ENCODE data around the gene NFATC2.

NFATC2 gene

GRCh38 chr20:51425347-51426106 lies 117.0 kb downstream of the NFATC2 start:
- H3K4me3 ChIP-seq (ENCODE audit: low read depth, low read length), result no peak overlapping the region
- TF ChIP-seq CTCF (IDR thresholded peaks at IDR 0.05; ENCODE audit: borderline replicate concordance, insufficient read depth, low read depth, low read length), result no peak

GRCh38 chr20:51424270-51425117 lies 118.0 kb downstream of the NFATC2 start:
- no peak overlapping the region for H3K4me3 ChIP-seq (ENCODE audit: low read depth, low read length)
- TF ChIP-seq CTCF (IDR thresholded peaks at IDR 0.05; ENCODE audit: borderline replicate concordance, insufficient read depth, low read depth, low read length), result no peak

- H3K4me3 ChIP-seq (ENCODE audit: low read depth, low read length), result no peak overlapping the region
- TF ChIP-seq CTCF (IDR thresholded peaks at IDR 0.05; ENCODE audit: borderline replicate concordance, insufficient read depth, low read depth, low read length), result no peak
Observed at GRCh38 chr20:51423810-51424209, 118.7 kb downstream of the NFATC2 start.

GRCh38 chr20:51423290-51423667 lies 119.2 kb downstream of the NFATC2 start:
- no peak for TF ChIP-seq CTCF (IDR thresholded peaks at IDR 0.05; ENCODE audit: borderline replicate concordance, insufficient read depth, low read depth, low read length)
- no peak overlapping the region for H3K4me3 ChIP-seq (ENCODE audit: low read depth, low read length)

- no peak for TF ChIP-seq CTCF (IDR thresholded peaks at IDR 0.05; ENCODE audit: borderline replicate concordance, insufficient read depth, low read depth, low read length)
- H3K4me3 ChIP-seq (ENCODE audit: low read depth, low read length), result no peak overlapping the region
Observed at GRCh38 chr20:51422514-51423289, 119.8 kb downstream of the NFATC2 start.

GRCh38 chr20:51420805-51421204 lies 121.7 kb downstream of the NFATC2 start:
- no peak for TF ChIP-seq CTCF (IDR thresholded peaks at IDR 0.05; ENCODE audit: borderline replicate concordance, insufficient read depth, low read depth, low read length)
- H3K4me3 ChIP-seq (ENCODE audit: low read depth, low read length), result no peak overlapping the region

Data from GM12875 (cell line).